CD4-positive, alpha-beta memory T cell (primary cell): ENCODE results near the gene NCOA5. TPM values are rescaled to one million over a fixed set of nuclear protein-coding genes. Genes with fewer than 3 reads are reported as not detected.

Experiments
- CTCF ChIA-PET: fragments of 350-600 bp; sonication (Branson Sonifier 250); formaldehyde crosslinking; loops from one replicate; lab custom pipeline; 2021; ENCODE audit warnings: inconsistent platforms; ENCODE audit not compliant: partially characterized antibody; lab: Charles Lee
- POLR2A ChIA-PET: fragments of 350-600 bp; sonication (Branson Sonifier 250); formaldehyde crosslinking; loops from one replicate; lab custom pipeline; 2021; ENCODE audit not compliant: partially characterized antibody; lab: Charles Lee
- DNase-seq, 5 donors: peaks; one replicate each; pipeline versions ENCODE4 v3.0.0 to v3.0.0-alpha.2; 2020 to 2022; ENCODE audit warnings: mixed read lengths in 1 of 5
- H3K27ac ChIP-seq: one replicate; pipeline ENCODE4 v1.7.0; 2013; ENCODE audit warnings: low read depth, low read length
- H3K27me3 ChIP-seq: 2 replicates; pipeline ENCODE4 v1.7.0; 2013; ENCODE audit warnings: mild to moderate bottlenecking, low read length, moderate library complexity; ENCODE audit not compliant: insufficient read depth
- H3K36me3 ChIP-seq: 2 replicates; pipeline ENCODE4 v1.7.0; 2013; ENCODE audit warnings: mild to moderate bottlenecking, low read length, moderate library complexity; ENCODE audit not compliant: insufficient read depth
- H3K4me1 ChIP-seq: 2 replicates; pipeline ENCODE4 v1.7.0; 2013; ENCODE audit warnings: mild to moderate bottlenecking, low read length, moderate library complexity; ENCODE audit not compliant: insufficient read depth
- H3K4me3 ChIP-seq, 2 donors: one replicate each; pipeline ENCODE4 v1.7.0; 2013; ENCODE audit warnings: low read length in 2 of 2, mild to moderate bottlenecking in 1 of 2
- H3K9me3 ChIP-seq, 2 donors: one replicate each; pipeline ENCODE4 v1.7.0; 2013; ENCODE audit warnings: low read length in 2 of 2, control low read depth in 1 of 2; ENCODE audit not compliant: control insufficient read depth in 1 of 2
- H3K27ac Mint-ChIP-seq, 7 donors: one replicate each; pipeline ENCODE4 v1.8.0; 2020 to 2021; ENCODE audit warnings: mixed read lengths in 7 of 7, mild to moderate bottlenecking in 6 of 7, inconsistent platforms in 3 of 7, moderate library complexity in 3 of 7
- H3K27me3 Mint-ChIP-seq, 2 donors: one replicate each; pipeline ENCODE4 v1.8.0; 2020 to 2021; ENCODE audit warnings: mixed read lengths in 2 of 2
- H3K36me3 Mint-ChIP-seq, 2 donors: one replicate each; pipeline ENCODE4 v1.8.0; 2020 to 2021; ENCODE audit warnings: mixed read lengths in 2 of 2, inconsistent platforms in 1 of 2, mild to moderate bottlenecking in 1 of 2
- H3K4me1 Mint-ChIP-seq, 4 donors: one replicate each; pipeline ENCODE4 v1.8.0; 2020 to 2021; ENCODE audit warnings: mixed read lengths in 4 of 4, mild to moderate bottlenecking in 1 of 4
- H3K4me3 Mint-ChIP-seq, 8 donors: one replicate each; pipeline ENCODE4 v1.8.0; 2020 to 2021; ENCODE audit warnings: mixed read lengths in 8 of 8, mild to moderate bottlenecking in 7 of 8, moderate library complexity in 6 of 8, inconsistent platforms in 3 of 8
- H3K9me3 Mint-ChIP-seq, 8 donors: one replicate each; pipeline ENCODE4 v1.8.0; 2020 to 2021; ENCODE audit warnings: mixed read lengths in 8 of 8, mild to moderate bottlenecking in 5 of 8, inconsistent platforms in 3 of 8, moderate library complexity in 1 of 8
- intact Hi-C: fragments of 100-400 bp; cut with micrococcal nuclease; formaldehyde crosslinking; loops from one replicate; pipeline ENCODE4 v1.15.1; 2023
- polyA plus RNA-seq, 2 donors: library from polyadenylated mRNA; unstranded; fragments of 300-500 nt; fragmentation: Illumina TruSeq; gene quantifications; one replicate each; pipeline ENCODE4 v1.2.3, GENCODE V29; 2021
- total RNA-seq, 2 experiments: library from RNA; stranded (reverse); gene quantifications; one replicate each; pipeline ENCODE4 v1.2.3, GENCODE V29; 2021

The NCOA5 gene
- total and polyA plus RNA-seq, 4 experiments from 2014 or later, result 12.8 to 47.2 (median 38.6) TPM

DNA sequence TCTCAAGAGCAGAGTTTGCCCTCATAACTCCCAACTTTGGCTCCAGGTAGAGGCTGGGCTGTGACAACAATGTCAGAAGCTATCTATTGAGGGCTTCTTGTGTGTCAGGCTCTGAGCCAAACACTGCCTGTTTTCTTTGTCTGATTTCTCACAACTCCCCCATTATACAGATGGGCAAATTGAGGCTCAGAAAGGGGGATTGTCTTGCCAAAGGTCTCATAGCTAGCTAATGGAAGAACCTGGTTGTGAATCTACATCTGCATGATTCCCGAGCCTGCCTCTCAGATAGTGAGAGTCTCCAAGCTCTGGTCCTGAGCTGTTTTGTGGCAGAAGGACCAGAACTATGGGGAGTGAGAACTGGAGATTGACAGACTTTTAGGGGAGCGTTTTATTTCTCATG, 29.8 kb upstream of the NCOA5 start:
- Mint-ChIP-seq H3K27ac (peak overlapping the region in 1 of 7 donors; percentile 71), H3K9me3 (no peaks in the 10 kb centered on the region), H3K27me3 (peaks cover 8 to 11% of the 10 kb centered on the region in 2 donors), H3K4me1 (peaks cover 6 to 21% (median 16%) of the 10 kb centered on the region in 4 donors), H3K4me3 (peak overlapping the region in 1 of 8 donors; percentile 25), H3K36me3 (peaks cover 0 to 2% of the 10 kb centered on the region in 2 donors)
- Histone ChIP-seq H3K27me3 (no peaks in the 10 kb centered on the region), H3K4me3 (no peak overlapping the region), H3K27ac (no peak overlapping the region), H3K9me3 (no peaks in the 10 kb centered on the region), H3K4me1 (peaks cover 18% of the 10 kb centered on the region), H3K36me3 (no peaks in the 10 kb centered on the region)
- ChIA-PET POLR2A (no interaction called here), CTCF (interaction anchor here (1.0 kb wide), 1 partner anchor 56 kb away, joined by 5 read pairs; no protein-coding TSS in a partner anchor)
- no peak for DNase-seq
- intact Hi-C loops, result no loop called here

DNA sequence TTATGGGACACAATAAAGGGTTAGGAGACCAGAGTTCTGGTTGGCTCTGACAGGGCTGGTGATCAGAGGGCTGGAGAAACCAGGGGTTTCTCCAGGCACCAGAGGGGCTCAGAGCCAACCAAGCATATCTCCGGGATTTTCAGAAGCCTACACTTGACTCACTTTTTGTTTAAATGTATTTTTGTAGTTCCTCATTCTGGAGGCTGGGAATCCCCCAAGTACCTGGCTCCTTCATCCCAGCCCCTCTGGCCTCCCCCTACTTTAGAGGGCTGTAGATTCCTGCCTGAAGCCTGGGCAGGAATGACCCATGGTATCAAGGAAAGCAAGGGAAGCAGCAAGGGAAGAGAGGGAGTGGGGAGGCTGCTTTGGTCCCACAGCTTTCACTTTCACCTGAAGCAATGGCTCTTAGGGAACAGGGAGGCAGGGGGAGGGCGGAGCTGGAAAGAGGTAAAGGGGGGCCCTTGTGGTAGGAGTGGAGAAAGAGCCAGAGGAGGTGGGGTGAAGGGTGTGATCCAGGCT, 29.3 kb upstream of the NCOA5 start:
- Mint-ChIP-seq H3K27ac (peak overlapping the region in 2 of 7 donors; percentile 53 to 71), H3K27me3 (peaks cover 8 to 13% of the 10 kb centered on the region in 2 donors), H3K9me3 (peaks cover 0 to 2% (median 0%) of the 10 kb centered on the region in 8 donors), H3K4me1 (peaks cover 6 to 21% (median 16%) of the 10 kb centered on the region in 4 donors), H3K36me3 (peaks cover 0 to 2% of the 10 kb centered on the region in 2 donors), H3K4me3 (peak overlapping the region in 7 of 8 donors; percentile 7 to 90 (median 52))
- ChIA-PET CTCF (interaction anchor here (1.0 kb wide), 1 partner anchor 56 kb away, joined by 5 read pairs; no protein-coding TSS in a partner anchor), POLR2A (no interaction called here)
- H3K4me3 ChIP-seq, result no peak overlapping the region
- H3K4me1 ChIP-seq, result peaks cover 18% of the 10 kb centered on the region
- DNase-seq, result no peak
- no peaks in the 10 kb centered on the region for H3K36me3 ChIP-seq
- H3K9me3 ChIP-seq, result no peaks in the 10 kb centered on the region
- H3K27ac ChIP-seq, result no peak overlapping the region
- intact Hi-C loops, result no loop called here
- H3K27me3 ChIP-seq, result no peaks in the 10 kb centered on the region

DNA sequence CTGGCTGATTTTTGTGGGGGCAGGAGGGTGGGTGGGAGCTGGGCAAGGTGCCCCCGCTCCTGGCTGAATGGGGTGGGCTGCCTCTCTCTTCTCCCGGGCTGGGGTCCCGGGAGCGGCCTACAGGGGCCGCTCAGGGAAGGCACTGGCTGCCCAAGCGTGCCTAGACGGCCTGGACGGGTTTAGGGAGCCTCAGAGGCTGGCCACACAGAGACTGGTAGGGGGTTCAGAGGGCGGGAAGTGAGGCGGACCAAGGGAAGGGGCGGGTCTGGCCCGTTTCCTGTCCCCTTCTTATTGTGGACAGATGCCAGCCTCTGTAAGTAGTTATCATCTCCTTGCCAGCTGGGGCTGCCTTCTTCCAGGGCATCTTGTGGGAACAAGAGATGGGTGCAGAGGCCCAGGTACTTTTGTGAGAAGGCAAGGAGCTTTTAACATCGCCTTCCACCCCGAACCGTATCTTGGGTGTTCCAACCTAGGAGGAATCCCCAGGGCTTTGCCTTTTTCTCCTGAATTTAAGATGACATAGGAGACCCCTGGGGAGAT, 28.8 kb upstream of the NCOA5 start:
- Mint-ChIP-seq H3K36me3 (peaks cover 0 to 2% of the 10 kb centered on the region in 2 donors), H3K9me3 (peaks cover 0 to 2% (median 0%) of the 10 kb centered on the region in 8 donors), H3K27me3 (peaks cover 10 to 14% of the 10 kb centered on the region in 2 donors), H3K4me3 (peak overlapping the region in 7 of 8 donors; percentile 82 to 95 (median 90)), H3K27ac (peak overlapping the region in 2 of 7 donors; percentile 53 to 78), H3K4me1 (peaks cover 6 to 21% (median 15%) of the 10 kb centered on the region in 4 donors)
- H3K36me3 ChIP-seq, result no peaks in the 10 kb centered on the region
- intact Hi-C loops, result no loop called here
- no peaks in the 10 kb centered on the region for H3K27me3 ChIP-seq
- peaks cover 18% of the 10 kb centered on the region for H3K4me1 ChIP-seq
- ChIA-PET CTCF (no interaction called here), POLR2A (no interaction called here)
- H3K9me3 ChIP-seq, result no peaks in the 10 kb centered on the region
- H3K27ac ChIP-seq, result no peak overlapping the region
- DNase-seq, result no peak
- peak overlapping the region; percentile 47 to 57 for H3K4me3 ChIP-seq

DNA sequence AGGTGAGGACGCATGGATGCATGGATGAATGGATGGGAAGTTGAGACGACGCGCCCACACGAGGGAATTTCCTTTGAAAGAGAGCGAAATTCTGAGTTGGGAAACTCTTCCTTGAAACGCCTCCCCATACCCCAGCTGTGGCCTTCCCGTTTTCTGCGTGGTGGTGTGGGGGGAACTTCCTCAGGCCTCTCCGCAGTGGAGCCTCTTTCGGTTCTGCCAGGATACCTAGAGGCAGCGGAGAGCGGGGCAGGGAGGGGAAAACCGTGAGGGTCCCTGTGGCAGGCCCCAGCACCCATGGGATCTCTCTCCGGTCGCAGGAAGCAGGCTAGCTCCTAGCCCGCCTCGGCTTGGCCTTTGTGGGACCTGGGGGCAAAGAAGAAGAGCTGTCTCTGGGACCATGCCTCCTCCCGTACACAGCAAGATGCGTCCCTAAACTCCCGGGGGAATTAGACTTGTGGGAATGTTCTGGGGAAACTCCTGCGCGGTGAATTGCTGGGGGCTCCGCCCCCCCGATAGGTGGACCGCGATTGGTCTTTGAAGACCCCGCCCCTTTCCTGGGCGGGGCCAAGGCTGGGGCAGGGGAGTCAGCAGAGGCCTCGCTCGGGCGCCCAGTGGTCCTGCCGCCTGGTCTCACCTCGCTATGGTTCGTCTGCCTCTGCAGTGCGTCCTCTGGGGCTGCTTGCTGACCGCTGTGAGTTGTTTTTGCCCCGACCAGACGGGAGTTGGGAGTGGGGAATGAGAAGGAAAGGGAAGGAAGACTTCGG, 28.1 kb upstream of the NCOA5 start, which contains the start of gene CD40:
Gene CD40, plus strand, starts transcription at position 611 of the 764 bp plus-strand sequence. Its CDS starts 30 bp downstream, at position 641.
- CTCF ChIA-PET, result no interaction called here
- peak within 1 kb of the TSS in 6 of 7 donors; percentile 30 to 89 (median 66) for H3K27ac Mint-ChIP-seq

DNA sequence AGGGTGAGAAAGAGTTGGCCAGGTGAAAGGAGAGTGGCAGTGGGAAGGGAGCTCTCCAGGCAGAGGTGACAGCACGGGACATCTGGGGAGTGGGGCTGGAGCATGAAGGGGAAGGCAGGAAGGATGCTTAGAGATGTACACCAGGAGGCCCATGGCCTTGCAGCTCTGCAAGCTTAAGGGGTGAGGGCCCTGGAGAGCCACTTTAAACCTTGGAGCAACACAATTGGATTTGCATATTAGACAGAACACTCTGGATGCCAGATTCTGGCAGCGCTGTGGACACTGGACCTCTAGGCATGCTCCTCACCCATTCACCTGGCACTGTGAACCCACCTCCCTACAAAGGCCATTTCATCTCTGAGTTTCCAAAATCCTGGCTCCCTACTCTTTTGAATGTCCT, 24.7 kb upstream of the NCOA5 start:
- H3K27ac Mint-ChIP-seq, result no peak overlapping the region
- H3K36me3 Mint-ChIP-seq, result peaks cover 0 to 2% of the 10 kb centered on the region in 2 donors
- Histone ChIP-seq H3K27ac (no peak overlapping the region), H3K4me3 (no peak overlapping the region), H3K9me3 (no peaks in the 10 kb centered on the region), H3K27me3 (peaks cover 1% of the 10 kb centered on the region), H3K4me1 (peaks cover 18% of the 10 kb centered on the region), H3K36me3 (no peaks in the 10 kb centered on the region)
- CTCF ChIA-PET, result interaction anchor here (0.7 kb wide), 1 partner anchor 262 kb away, joined by 3 read pairs; no protein-coding TSS in a partner anchor
- POLR2A ChIA-PET, result no interaction called here
- H3K9me3 Mint-ChIP-seq, result peaks cover 0 to 2% (median 0%) of the 10 kb centered on the region in 8 donors
- intact Hi-C loops, result no loop called here
- H3K4me1 Mint-ChIP-seq, result peaks cover 6 to 17% (median 13%) of the 10 kb centered on the region in 4 donors
- H3K27me3 Mint-ChIP-seq, result peaks cover 18 to 30% of the 10 kb centered on the region in 2 donors
- no peak overlapping the region for H3K4me3 Mint-ChIP-seq
- no peak for DNase-seq

More for the DNA sequence above, 28.1 kb upstream of the NCOA5 start, which contains the start of gene CD40:
- no peaks in the 10 kb centered on the region for H3K36me3 ChIP-seq
- DNase-seq, result peak; percentile 52 to 67 (median 61)
- peak within 1 kb of the TSS; percentile 47 to 57 for H3K4me3 ChIP-seq
- Mint-ChIP-seq H3K9me3 (peaks cover 0 to 2% (median 0%) of the 10 kb centered on the region in 8 donors), H3K4me3 (peak within 1 kb of the TSS; percentile 78 to 95 (median 90)), H3K27me3 (peaks cover 10 to 17% of the 10 kb centered on the region in 2 donors), H3K4me1 (peaks cover 6 to 21% (median 15%) of the 10 kb centered on the region in 4 donors), H3K36me3 (peaks cover 0 to 2% of the 10 kb centered on the region in 2 donors)
- no peaks in the 10 kb centered on the region for H3K9me3 ChIP-seq
- H3K4me1 ChIP-seq, result peaks cover 18% of the 10 kb centered on the region
- no peak within 1 kb of the TSS for H3K27ac ChIP-seq
- no peaks in the 10 kb centered on the region for H3K27me3 ChIP-seq
- intact Hi-C loops, result no loop called here
- POLR2A ChIA-PET, result no interaction called here

DNA sequence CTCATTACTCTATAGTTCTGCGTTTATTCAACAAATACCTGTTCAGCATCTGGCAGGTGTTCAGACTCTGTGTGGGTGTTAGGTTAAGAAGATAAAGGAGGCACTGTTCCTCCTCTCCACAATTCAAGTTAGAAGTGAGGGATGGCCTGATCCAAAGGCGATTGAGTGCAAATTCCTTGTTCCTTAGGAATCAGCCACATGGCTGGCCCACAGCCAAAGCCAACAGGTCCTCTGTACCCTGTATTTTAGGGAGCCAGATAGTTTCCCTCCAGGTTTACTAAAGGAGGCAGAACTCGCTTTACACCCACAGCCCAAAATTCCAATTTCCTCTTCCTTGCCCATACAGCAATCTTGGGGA, 23.3 kb upstream of the NCOA5 start:
- no peak overlapping the region for H3K4me3 ChIP-seq
- DNase-seq, result no peak
- H3K27ac ChIP-seq, result no peak overlapping the region
- H3K4me1 Mint-ChIP-seq, result peaks cover 6 to 8% (median 7%) of the 10 kb centered on the region in 4 donors
- intact Hi-C loops, result no loop called here
- H3K27ac Mint-ChIP-seq, result no peak overlapping the region
- H3K4me1 ChIP-seq, result peaks cover 8% of the 10 kb centered on the region
- peaks cover 0 to under 1% of the 10 kb centered on the region in 2 donors for H3K36me3 Mint-ChIP-seq
- H3K27me3 Mint-ChIP-seq, result peaks cover 24 to 41% of the 10 kb centered on the region in 2 donors
- H3K36me3 ChIP-seq, result no peaks in the 10 kb centered on the region
- peaks cover 6% of the 10 kb centered on the region for H3K27me3 ChIP-seq
- ChIA-PET POLR2A (no interaction called here), CTCF (no interaction called here)
- H3K4me3 Mint-ChIP-seq, result no peak overlapping the region
- peaks cover 0 to 2% (median 0%) of the 10 kb centered on the region in 8 donors for H3K9me3 Mint-ChIP-seq
- no peaks in the 10 kb centered on the region for H3K9me3 ChIP-seq
